Measurements from ENCODE around the gene FOXP2.

GRCh38 chr7:114402876-114403635 lies 11.6 kb upstream of the FOXP2 start:
- TF ChIP-seq CTCF (IDR thresholded peaks at IDR 0.05) (no peak), EZH2 (IDR thresholded peaks at IDR 0.05; ENCODE audit: borderline replicate concordance, insufficient read depth, low read depth, low read length, poor library complexity, severe bottlenecking) (no peak)

Measured in B cell (primary cell).